HepG2 (cell line): ENCODE data around the gene LITAFD.

Experiments
- CREM ChIP-seq, 2 experiments: sonication (generic) in 1 of 2; formaldehyde crosslinking in 1 of 2; IDR thresholded peaks; 2 replicates each; pipeline versions ENCODE4 v1.4.0 to v1.6.1; 2016 to 2020; ENCODE audit warnings: antibody characterized with exemption in 1 of 2, mild to moderate bottlenecking in 1 of 2, missing genetic modification reagents in 1 of 2
- CTCF ChIP-seq: sonication (generic); formaldehyde crosslinking; IDR thresholded peaks from 2 replicates; pipeline ENCODE4 v1.5.0; 2020; ENCODE audit warnings: mild to moderate bottlenecking, missing genetic modification reagents, moderate library complexity
- GATA4 ChIP-seq: sonication (generic); IDR thresholded peaks from 2 replicates; pipeline ENCODE4 v1.6.1; 2016; ENCODE audit warnings: antibody characterized with exemption, low read depth, borderline replicate concordance
- HDAC6 ChIP-seq: fragments of 200-600 bp; sonication (generic); IDR thresholded peaks from 2 replicates; pipeline ENCODE4 v1.7.0; 2017; ENCODE audit warnings: mild to moderate bottlenecking, antibody characterized with exemption, low read length, low read depth
- MEF2D ChIP-seq: sonication (generic); formaldehyde crosslinking; IDR thresholded peaks from 2 replicates; pipeline ENCODE4 v1.5.1; 2020; ENCODE audit warnings: mild to moderate bottlenecking, missing genetic modification reagents
- NONO ChIP-seq, 2 experiments: fragments of 450-650 bp in 1 of 2; sonication (generic) in 1 of 2; formaldehyde crosslinking in 1 of 2; IDR thresholded peaks in 1 of 2; conservative IDR thresholded peaks in 1 of 2; 2 replicates each; pipeline versions ENCODE4 v1.6.1 to v1.8.0; 2017 to 2022; ENCODE audit warnings: mild to moderate bottlenecking in 1 of 2, missing genetic modification reagents in 1 of 2, moderate library complexity in 1 of 2
- ONECUT2 ChIP-seq: sonication (generic); formaldehyde crosslinking; IDR thresholded peaks from 2 replicates; pipeline ENCODE4 v1.4.0; 2020; ENCODE audit warnings: missing genetic modification reagents
- PAWR ChIP-seq: sonication (generic); formaldehyde crosslinking; IDR thresholded peaks from 2 replicates; pipeline ENCODE4 v1.4.0; 2020; ENCODE audit warnings: missing genetic modification reagents, mild to moderate bottlenecking, borderline replicate concordance
- POLR2A ChIP-seq, 2 experiments: IDR thresholded peaks; 2 replicates each; pipeline ENCODE4 v1.6.1; 2011; ENCODE audit warnings: low read depth in 2 of 2, low read length in 2 of 2, mild to moderate bottlenecking in 1 of 2, moderate library complexity in 1 of 2; ENCODE audit not compliant: insufficient read depth in 1 of 2
- POLR2AphosphoS5 ChIP-seq: IDR thresholded peaks from 2 replicates; pipeline ENCODE4 v1.6.1; 2012; ENCODE audit warnings: low read depth, low read length
- SNAPC5 ChIP-seq: sonication (generic); formaldehyde crosslinking; IDR thresholded peaks from 2 replicates; pipeline ENCODE4 v1.8.1; 2023; ENCODE audit warnings: mild to moderate bottlenecking, missing genetic modification reagents, borderline replicate concordance
- SOX6 ChIP-seq, 2 experiments: fragments of 450-650 bp in 1 of 2; sonication (generic) in 1 of 2; formaldehyde crosslinking in 1 of 2; IDR thresholded peaks; 2 replicates each; pipeline versions ENCODE4 v1.4.0 to v1.6.1; 2017 to 2020; ENCODE audit warnings: antibody characterized with exemption in 1 of 2, mild to moderate bottlenecking in 1 of 2, missing genetic modification reagents in 1 of 2
- ZNF274 ChIP-seq: sonication (generic); formaldehyde crosslinking; IDR thresholded peaks from 2 replicates; pipeline ENCODE4 v1.5.1; 2020; ENCODE audit warnings: mild to moderate bottlenecking, missing genetic modification reagents
- ZNF431 ChIP-seq: sonication (generic); formaldehyde crosslinking; IDR thresholded peaks from 2 replicates; pipeline ENCODE4 v1.9.0; 2022; ENCODE audit warnings: missing genetic modification reagents, low read depth, mild to moderate bottlenecking, borderline replicate concordance

GRCh38 chr16:8928467-8928957 lies 46.4 kb downstream of the LITAFD start:
- TF ChIP-seq CTCF (CRISPR knock-in tag) (no peak), ZNF431 (CRISPR knock-in tag) (no peak), POLR2A (IDR thresholded peaks at IDR 0.05; ENCODE audit: insufficient read depth in 1 of 2, low read depth in 2 of 2, low read length in 2 of 2) (no peak), ONECUT2 (CRISPR knock-in tag) (no peak), SNAPC5 (no peak), PAWR (CRISPR knock-in tag) (no peak), HDAC6 (no peak), CREM (IDR thresholded peaks at IDR 0.05) (no peak), CREM (CRISPR knock-in tag; IDR thresholded peaks at IDR 0.05) (no peak), POLR2AphosphoS5 (no peak), NONO (IDR thresholded peaks at IDR 0.05) (no peak), NONO (CRISPR knock-in tag; conservative IDR thresholded peaks at IDR 0.05) (no peak), GATA4 (no peak), MEF2D (CRISPR knock-in tag) (no peak), ZNF274 (CRISPR knock-in tag) (no peak), SOX6 (IDR thresholded peaks at IDR 0.05) (no peak), SOX6 (CRISPR knock-in tag; IDR thresholded peaks at IDR 0.05) (no peak)
